ENCODE measurements around the gene NAALADL2.

NAALADL2 gene

GRCh38 chr3:174859114-174859735, at the start of gene NAALADL2:
TSS of gene NAALADL2 (plus strand) at chr3:174859334.
- no peak for DNase-seq

- DNase-seq: no peak
These were observed 48.9 kb upstream of the NAALADL2 start for GRCh38 chr3:174810254-174810653.

- DNase-seq: no peak
These were observed 46.8 kb upstream of the NAALADL2 start for GRCh38 chr3:174812172-174812862.

GRCh38 chr3:174815750-174816149, 43.4 kb upstream of the NAALADL2 start:
- no peak for DNase-seq

GRCh38 chr3:174820885-174821284, 38.2 kb upstream of the NAALADL2 start:
- DNase-seq: no peak

- DNase-seq: no peak
These were observed 37.7 kb upstream of the NAALADL2 start for GRCh38 chr3:174821477-174821876.

- DNase-seq: no peak
These were observed 36.8 kb upstream of the NAALADL2 start for GRCh38 chr3:174822320-174822719.

- no peak for DNase-seq
These were observed 33.1 kb upstream of the NAALADL2 start for GRCh38 chr3:174826069-174826468.

GRCh38 chr3:174844746-174845145, 14.4 kb upstream of the NAALADL2 start:
- DNase-seq: no peak

DNA sequence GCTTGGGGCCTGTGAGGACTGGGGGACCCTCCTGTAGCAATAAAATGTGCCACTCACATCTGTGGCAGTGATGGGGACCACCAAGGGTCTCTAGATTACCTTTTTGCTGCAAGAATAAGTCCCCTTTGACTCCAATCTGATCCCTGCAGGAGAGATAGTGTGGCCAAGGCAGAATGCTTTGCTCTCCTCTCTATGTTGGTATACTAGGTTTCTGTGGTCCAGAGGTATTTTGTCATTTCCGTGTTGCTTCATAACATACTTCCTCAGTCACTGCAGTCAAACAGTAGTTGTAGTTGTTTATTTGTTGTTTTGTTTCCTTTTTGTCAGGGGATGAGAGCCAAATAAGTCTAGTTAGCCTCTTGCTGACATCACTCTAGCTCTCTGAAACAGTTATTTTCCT, 13.1 kb upstream of the NAALADL2 start:
- DNase-seq: no peak

DNA sequence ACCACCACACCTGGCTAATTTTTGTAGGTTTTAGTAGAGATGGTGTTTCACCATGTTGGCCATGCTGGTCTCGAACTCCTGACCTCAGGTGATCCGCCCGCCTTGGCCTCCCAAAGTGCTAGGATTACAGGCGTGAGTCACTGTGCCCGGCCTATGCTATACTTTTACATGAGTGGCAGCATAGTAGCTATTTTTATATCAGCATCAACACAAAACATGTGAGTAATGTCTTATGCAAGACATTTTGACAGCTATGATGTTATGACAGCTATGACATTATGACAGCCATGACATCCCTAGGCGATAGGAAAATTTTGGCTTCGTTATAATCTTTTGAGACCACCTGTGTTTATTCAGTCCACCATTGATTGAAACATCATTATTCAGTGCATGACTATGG, 4.1 kb upstream of the NAALADL2 start:
- DNase-seq: no peak

GRCh38 chr3:174857301-174857700, 1.8 kb upstream of the NAALADL2 start:
- no peak for DNase-seq

DNA sequence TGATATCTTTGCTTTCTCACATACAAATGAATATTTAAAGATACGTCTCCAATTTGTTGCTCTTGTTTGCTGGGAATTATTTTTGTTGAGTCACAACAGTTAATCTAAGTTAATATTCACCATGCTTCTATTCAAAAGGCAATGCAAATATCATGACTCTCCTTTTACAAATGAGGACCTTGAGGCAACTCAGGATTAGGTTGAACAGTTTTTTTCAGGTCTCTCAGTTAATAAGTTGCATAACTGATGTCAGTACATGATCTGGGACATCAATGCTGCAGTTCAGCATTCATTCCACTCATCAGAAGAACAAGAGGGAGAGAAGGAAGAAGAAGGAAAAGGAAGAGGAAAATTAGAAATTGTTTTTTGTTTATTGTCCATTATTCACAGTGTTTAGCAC, 781 bp upstream of the NAALADL2 start:
- no peak for DNase-seq

DNA sequence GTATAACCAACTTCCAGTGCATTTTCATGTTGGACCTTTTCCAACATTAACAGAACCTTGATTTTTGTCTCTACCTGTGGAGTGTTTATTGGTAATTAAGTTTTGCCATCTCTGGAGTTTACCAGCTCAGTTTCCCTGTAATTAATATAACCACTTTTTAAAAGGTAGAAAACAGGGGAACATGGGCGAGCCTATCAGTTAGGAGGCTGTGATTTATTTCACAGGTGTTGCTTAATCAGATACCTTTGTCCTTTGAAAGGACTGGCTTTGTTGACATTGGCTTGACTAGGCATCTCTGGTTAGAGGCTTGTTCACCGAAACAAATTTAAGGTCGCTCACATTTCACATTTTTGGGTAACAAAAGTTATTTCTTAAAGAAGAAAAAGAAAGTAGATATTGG, 622 bp downstream of the NAALADL2 start:
- no peak for DNase-seq

GRCh38 chr3:174862101-174862500, 3.0 kb downstream of the NAALADL2 start:
- DNase-seq: no peak

- DNase-seq: no peak
These were observed 3.5 kb downstream of the NAALADL2 start for GRCh38 chr3:174862666-174863065.

DNA sequence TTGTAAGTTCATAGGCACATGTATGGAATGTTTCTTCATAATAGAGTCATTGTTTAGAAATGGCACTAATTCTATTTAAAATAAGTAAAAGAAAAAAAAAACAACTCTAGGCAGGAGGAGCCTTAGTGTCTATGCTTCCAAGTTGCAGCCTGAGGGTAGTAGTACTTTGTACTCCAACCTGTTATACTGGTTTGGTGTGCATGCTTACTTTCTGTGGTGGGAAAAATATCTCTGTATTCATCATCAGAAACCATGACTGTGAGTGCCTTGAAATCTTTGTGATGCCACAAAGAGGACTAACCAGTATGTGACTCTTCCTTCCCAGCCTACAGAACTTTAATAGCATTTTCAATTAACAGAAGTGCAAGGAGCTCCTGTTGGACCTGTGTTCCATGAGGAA, 4.4 kb downstream of the NAALADL2 start:
- DNase-seq: no peak

DNA sequence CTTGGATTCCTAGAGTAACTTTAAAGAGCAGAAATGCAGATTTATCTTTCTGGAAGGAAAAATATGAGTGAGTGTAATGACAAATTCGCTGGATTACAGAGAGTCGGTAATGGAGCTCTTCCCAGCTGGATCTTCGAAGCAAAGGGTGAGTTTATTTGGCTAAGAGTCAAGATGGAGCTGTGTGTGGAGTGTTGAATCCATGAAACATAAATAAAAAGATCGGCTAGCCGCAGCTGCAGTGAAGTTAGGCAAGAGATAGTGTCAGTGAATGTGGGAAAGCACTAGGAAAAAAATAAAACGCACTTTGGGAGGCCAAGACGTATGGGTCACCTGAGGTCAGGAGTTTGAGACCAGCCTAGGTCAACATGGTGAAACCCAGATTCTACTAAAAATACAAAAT, 10.3 kb downstream of the NAALADL2 start:
- no peak for DNase-seq

DNA sequence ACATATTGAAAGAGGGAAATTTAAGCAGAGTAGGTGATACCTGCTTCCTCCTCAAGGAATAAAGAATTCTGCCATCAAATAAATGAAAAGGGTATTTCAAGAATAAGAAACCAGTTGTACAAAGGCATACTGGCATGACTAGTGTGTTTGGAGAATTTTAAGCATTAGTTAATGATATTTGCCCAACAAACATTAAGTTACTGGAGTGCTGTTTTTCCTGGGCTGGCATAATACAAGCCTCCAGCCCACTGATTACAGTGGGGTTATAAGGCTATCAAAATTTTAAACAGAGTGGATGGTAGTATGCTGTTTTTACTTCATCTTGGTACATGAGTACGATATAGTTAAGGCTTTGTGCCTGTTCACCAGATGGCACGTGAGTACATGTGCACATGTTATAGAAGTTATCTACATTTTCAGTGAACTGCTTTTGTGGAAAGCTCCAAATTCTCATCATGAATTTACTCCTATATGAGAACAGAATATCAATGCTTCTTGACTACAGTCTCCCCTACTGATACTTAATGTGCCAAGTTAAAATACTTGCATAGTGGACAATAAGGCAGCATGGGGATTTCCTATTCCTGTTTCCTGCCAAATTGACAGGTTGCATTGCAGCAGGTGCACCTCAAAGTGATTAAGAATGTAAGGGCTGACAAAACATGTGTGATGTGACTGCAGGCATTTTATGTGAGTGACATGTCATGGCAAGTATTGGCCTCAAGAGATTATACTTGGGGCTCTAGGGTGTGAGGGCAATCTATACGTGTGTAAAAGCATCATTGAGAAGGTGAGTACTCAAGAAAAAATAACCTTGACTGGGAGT, 14.9 kb downstream of the NAALADL2 start:
- no peak for DNase-seq

GRCh38 chr3:174882789-174883188, 23.7 kb downstream of the NAALADL2 start:
- no peak for DNase-seq

GRCh38 chr3:174883881-174884675, 24.9 kb downstream of the NAALADL2 start:
- no peak for DNase-seq

DNA sequence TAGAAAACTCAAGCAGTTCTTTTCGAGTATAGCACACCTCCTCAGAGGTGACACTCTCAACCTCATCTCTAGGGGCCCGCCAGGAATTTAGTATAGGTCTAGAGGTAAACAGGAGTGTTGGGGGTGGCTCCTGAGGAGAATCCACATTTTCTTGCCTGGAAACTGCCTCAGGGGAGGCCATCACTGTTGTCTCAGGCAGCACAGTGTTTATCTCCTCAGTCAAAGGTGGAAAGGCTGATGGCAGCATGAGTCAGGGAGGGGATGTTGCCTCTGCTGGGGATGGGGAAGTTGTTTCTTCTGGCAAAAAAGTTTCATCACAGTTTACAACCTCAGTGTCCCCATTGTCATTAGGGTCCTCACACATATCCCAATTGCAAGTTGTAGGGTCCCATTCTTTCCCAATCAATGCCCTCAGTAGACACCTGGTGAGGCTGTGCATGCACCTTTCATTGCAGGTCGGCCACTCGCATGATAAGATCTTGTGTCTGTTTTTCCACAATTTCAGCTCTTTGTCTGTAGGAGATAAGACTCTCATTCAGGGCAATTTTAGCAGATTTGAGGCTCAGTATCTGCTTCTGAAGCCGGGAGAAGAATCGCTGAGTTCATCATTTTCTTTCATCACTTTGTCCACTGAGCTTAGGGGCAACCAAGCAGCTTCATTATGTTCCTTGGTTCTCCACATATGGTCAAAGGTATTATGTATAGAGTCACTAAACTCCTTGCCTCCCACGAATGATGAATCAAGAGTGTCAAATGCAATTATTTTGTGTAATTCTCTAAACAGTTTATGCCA, 25.8 kb downstream of the NAALADL2 start:
- DNase-seq: no peak

Data from NCI-H524 treated with DMSO at 0.1 percent for 48 hours (cell line).